ENCODE results near the gene PCDHGA6.

Gene PCDHGA6

DNA sequence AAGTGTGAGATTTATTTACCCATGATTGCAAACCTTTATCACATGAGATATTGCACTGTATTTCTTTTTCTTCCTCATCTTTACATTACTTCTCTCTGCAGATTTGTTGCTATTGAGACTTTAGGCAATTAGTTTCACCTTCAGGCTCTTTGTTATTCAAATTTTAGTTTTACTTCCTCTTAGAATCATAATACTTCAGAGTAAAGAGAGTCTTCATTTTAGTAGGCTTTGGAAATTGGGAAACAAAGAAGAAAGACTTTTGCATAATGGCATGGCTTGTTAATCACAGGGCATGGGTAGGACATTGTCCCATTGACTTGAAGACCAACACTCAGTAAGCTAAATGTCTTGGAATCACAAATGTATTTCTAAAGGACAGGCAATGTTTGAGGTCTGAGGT is 11.0 kb upstream of the PCDHGA6 start:
- H3K4me1 ChIP-seq (ENCODE audit: control insufficient read depth in 1 of 2, insufficient read depth in 1 of 2, low read depth in 1 of 2, low read length in 1 of 2) = no peaks in the 10 kb centered on the region
- H3K36me3 ChIP-seq = no peaks in the 10 kb centered on the region
- no peak overlapping the region for H3K27ac ChIP-seq
- peaks cover 45% of the 10 kb centered on the region for H3K9me3 ChIP-seq
- no peak overlapping the region for H3K4me3 ChIP-seq (ENCODE audit: low read depth in 1 of 2, low read length in 1 of 2)
- peaks cover 100% of the 10 kb centered on the region for H3K27me3 ChIP-seq
- TF ChIP-seq, protein P1, sequence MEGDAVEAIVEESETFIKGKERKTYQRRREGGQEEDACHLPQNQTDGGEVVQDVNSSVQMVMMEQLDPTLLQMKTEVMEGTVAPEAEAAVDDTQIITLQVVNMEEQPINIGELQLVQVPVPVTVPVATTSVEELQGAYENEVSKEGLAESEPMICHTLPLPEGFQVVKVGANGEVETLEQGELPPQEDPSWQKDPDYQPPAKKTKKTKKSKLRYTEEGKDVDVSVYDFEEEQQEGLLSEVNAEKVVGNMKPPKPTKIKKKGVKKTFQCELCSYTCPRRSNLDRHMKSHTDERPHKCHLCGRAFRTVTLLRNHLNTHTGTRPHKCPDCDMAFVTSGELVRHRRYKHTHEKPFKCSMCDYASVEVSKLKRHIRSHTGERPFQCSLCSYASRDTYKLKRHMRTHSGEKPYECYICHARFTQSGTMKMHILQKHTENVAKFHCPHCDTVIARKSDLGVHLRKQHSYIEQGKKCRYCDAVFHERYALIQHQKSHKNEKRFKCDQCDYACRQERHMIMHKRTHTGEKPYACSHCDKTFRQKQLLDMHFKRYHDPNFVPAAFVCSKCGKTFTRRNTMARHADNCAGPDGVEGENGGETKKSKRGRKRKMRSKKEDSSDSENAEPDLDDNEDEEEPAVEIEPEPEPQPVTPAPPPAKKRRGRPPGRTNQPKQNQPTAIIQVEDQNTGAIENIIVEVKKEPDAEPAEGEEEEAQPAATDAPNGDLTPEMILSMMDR (IDR thresholded peaks at IDR 0.05) = no peak

DNA sequence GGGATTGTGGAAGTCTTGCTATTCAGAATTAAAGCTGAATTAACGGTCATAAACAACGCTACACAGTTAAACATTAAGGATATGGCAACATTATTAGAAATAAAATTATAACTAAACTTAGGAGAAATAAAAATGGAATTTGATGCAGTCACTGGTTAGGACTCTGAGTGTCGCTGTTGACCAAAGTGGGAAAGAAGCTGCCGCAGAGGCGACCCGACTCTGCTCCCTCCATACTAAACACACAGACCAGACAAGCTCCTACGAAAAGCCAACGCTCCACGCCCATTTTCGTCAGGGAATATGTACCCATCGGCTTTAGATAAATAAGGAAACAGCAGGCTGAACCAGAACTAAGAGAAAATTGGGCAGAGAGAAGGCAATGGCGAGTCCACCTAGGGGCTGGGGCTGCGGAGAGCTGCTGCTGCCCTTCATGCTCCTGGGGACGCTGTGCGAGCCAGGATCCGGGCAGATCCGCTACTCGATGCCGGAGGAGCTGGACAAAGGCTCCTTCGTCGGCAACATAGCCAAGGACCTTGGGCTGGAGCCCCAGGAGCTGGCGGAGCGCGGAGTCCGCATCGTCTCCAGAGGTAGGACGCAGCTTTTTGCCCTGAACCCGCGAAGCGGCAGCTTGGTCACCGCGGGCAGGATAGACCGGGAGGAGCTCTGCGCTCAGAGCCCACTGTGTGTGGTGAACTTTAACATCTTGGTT is 9.6 kb upstream of the PCDHGA6 start, which contains the start of gene PCDHGA5:
PCDHGA5 (plus strand) TSS at position 211 of the 709 bp plus-strand sequence; CDS start at position 380, 169 bp downstream.
- TF ChIP-seq, protein P1 (IDR thresholded peaks at IDR 0.05) = no peak
- H3K27me3 ChIP-seq = peaks cover 100% of the 10 kb centered on the region
- H3K4me3 ChIP-seq (ENCODE audit: low read depth in 1 of 2, low read length in 1 of 2) = no peak within 1 kb of the TSS

DNA sequence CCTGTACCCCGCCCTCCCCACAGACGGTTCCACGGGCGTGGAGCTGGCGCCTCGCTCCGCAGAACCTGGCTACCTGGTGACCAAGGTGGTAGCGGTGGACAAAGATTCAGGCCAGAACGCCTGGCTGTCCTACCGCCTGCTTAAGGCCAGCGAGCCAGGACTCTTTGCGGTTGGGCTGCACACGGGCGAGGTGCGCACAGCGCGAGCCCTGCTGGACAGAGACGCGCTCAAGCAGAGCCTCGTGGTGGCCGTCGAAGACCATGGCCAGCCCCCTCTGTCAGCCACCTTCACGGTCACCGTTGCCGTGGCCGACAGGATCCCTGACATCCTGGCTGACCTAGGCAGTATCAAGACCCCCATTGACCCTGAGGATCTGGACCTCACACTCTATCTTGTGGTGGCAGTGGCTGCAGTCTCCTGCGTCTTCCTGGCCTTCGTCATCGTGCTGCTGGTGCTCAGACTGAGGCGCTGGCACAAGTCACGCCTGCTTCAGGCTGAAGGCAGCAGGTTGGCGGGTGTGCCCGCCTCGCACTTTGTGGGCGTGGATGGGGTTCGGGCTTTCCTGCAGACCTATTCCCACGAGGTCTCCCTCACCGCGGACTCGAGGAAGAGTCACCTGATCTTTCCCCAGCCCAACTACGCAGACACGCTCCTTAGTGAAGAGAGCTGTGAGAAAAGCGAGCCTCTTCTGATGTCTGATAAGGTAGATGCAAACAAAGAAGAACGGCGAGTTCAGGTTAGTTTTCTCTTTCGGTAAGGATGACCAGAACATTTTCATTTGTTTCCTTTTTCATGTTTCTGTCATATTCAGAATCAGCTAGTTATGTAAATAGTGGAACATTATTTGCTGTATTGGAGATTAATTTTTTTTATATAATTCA is 7.4 kb upstream of the PCDHGA6 start:
- Histone ChIP-seq H3K4me1 (ENCODE audit: control insufficient read depth in 1 of 2, insufficient read depth in 1 of 2, low read depth in 1 of 2, low read length in 1 of 2) (no peaks in the 10 kb centered on the region), H3K4me3 (ENCODE audit: low read depth in 1 of 2, low read length in 1 of 2) (no peak overlapping the region), H3K9me3 (peaks cover 43% of the 10 kb centered on the region), H3K36me3 (no peaks in the 10 kb centered on the region), H3K27me3 (peaks cover 100% of the 10 kb centered on the region), H3K27ac (no peak overlapping the region)
- TF ChIP-seq, protein P1 (IDR thresholded peaks at IDR 0.05) = no peak

More for the DNA sequence above, 9.6 kb upstream of the PCDHGA6 start, which contains the start of gene PCDHGA5:
- H3K9me3 ChIP-seq = peaks cover 51% of the 10 kb centered on the region
- H3K4me1 ChIP-seq (ENCODE audit: control insufficient read depth in 1 of 2, insufficient read depth in 1 of 2, low read depth in 1 of 2, low read length in 1 of 2) = no peaks in the 10 kb centered on the region
- no peak within 1 kb of the TSS for H3K27ac ChIP-seq
- no peaks in the 10 kb centered on the region for H3K36me3 ChIP-seq

DNA sequence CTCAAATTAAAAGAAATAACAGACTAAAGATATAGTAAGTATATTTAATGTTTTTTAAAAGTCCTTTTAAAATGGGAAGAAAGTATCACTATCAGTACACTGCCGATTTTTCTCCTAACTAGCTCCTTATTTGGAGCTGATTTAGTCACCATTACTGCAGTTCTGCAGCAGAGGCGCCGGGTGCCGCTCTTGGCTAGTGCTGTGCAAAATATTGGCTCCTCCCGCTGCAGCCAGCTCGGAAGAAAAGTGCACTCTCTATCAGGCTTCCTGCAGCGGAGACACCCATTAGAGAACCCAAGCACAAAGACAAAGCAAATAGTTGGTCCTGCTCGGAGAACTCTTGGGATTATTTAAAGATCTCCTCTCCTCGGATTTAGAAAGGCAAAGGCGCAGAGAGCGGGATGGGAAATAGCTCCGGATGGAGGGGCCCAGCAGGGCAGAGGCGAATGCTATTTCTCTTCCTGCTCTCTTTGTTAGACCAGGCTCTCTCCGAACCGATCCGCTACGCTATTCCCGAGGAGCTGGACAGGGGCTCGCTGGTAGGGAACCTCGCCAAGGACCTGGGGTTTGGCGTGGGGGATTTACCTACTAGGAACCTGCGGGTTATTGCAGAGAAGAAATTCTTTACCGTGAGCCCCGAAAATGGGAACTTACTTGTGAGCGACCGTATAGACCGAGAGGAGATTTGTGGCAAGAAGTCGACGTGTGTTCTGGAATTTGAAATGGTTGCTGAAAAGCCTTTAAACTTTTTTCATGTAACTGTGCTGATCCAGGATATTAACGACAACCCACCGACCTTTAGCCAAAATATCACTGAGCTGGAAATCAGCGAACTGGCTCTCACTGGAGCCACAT is 3.5 kb upstream of the PCDHGA6 start, which contains the start of gene PCDHGB3:
PCDHGB3 (plus strand) TSS at position 249 of the 855 bp plus-strand sequence; CDS start at position 402, 153 bp downstream.
- TF ChIP-seq, protein P1 (IDR thresholded peaks at IDR 0.05) = no peak
- no peaks in the 10 kb centered on the region for H3K4me1 ChIP-seq (ENCODE audit: control insufficient read depth in 1 of 2, insufficient read depth in 1 of 2, low read depth in 1 of 2, low read length in 1 of 2)
- H3K27ac ChIP-seq = no peak within 1 kb of the TSS
- peaks cover 100% of the 10 kb centered on the region for H3K27me3 ChIP-seq
- H3K36me3 ChIP-seq = no peaks in the 10 kb centered on the region
- H3K4me3 ChIP-seq (ENCODE audit: low read depth in 1 of 2, low read length in 1 of 2) = no peak within 1 kb of the TSS
- H3K9me3 ChIP-seq = peaks cover 44% of the 10 kb centered on the region

All from neutrophil (primary cell).